GM21423 (cell line): Measurements from ENCODE around the gene PMP22.
"Not testable (repeated sequence)": the region's sequence is repeated elsewhere in the genome, so short reads cannot be mapped to it uniquely, and the experiment has no call there.

Experiments
- ATAC-seq: cut with Tn5 transposase; IDR thresholded peaks from one replicate; pipeline ENCODE4 v1.9.1; 2021; ENCODE audit warnings: mild to moderate bottlenecking, moderate library complexity; ENCODE audit not compliant: unreplicated experiment

PMP22 gene

GRCh38 chr17:15220785-15221184 lies 44.3 kb downstream of the PMP22 start:
- ATAC-seq = no peak

DNA sequence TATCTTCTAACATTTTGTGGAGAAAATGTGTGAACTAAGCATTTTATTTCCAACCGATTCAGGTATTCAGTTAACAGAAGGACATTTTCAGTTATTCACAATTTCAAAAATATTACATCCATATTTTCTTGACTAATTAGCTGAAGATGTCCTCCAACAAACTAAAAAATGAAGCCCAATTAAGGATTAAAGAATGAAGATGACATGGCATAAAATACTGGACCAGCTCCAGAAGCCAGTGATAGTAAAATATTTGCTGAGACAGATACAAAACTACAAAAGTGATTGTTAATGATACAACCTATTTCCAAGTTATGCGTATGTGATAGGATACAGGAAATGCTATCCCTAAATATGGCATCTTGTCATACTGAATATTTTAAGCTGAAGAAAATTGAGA lies 48.6 kb downstream of the PMP22 start:
- no peak for ATAC-seq

GRCh38 chr17:15213381-15214087 lies 51.6 kb downstream of the PMP22 start:
- no peak for ATAC-seq

DNA sequence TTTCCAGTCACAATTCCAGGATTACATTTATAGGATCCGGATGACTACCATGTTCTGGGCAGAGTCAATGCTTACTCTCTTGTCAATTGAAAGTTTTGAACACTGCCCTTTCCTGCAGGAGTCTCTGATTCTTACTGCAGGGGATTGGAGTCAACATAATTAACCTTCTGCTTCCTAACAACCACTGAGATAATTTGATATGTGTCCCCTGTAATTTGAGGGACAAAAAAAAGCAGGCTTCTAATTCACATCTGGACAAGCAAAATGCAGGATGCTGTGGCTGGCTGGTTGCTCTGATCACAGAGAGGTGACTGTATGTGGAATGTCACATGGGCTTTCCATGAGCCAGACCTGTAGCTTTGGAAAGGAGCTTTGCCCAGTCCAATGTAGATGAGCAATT lies 54.9 kb downstream of the PMP22 start:
- ATAC-seq = no peak

DNA sequence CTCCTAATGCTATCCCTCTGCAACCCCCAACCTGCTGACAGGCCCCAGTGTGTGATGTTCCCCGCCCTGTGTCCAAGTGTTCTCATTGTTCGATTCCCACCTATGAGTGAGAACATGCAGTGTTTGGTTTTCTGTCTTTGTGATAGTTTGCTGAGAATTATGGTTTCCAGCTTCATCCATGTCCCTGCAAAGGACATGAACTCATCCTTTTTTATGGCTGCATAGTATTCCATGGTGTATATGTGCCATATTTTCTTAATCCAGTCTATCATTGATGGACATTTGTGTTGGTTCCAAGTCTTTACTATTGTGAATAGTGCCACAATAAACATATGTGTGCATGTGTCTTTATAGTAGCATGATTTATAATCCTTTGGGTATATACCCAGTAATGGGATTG lies 62.1 kb downstream of the PMP22 start:
- not testable (repeated sequence) for ATAC-seq

- ATAC-seq = not testable (repeated sequence)
Observed at GRCh38 chr17:15200574-15200973, 64.6 kb downstream of the PMP22 start.

- no peak for ATAC-seq
Observed at GRCh38 chr17:15197229-15197628, 67.9 kb downstream of the PMP22 start.

GRCh38 chr17:15194859-15195277 lies 70.3 kb downstream of the PMP22 start:
- no peak for ATAC-seq

- no peak for ATAC-seq
Observed at GRCh38 chr17:15185625-15185991, 79.5 kb downstream of the PMP22 start.

GRCh38 chr17:15184872-15185624 lies 80.1 kb downstream of the PMP22 start:
- no peak for ATAC-seq

GRCh38 chr17:15181816-15182215 lies 83.3 kb downstream of the PMP22 start:
- ATAC-seq = no peak

DNA sequence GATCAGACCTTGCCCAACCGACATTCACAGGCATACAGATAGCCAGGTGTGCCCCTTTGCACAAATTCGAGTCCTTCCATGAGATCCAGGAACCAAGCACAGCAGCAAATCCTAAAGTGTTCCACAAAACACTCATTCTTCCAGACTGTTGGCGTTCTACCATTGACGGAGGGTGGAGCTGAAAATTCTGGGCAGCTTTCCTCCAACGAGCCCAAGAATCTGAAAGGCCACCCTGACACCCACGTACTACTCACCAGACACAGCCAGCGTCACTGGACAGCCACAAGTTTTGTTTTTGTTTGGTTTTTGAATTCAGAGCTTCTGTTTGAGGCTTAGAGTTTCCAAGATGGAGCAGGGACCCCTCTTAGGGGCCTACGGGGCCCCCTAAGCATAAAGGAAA lies 83.8 kb downstream of the PMP22 start:
- ATAC-seq = no peak

GRCh38 chr17:15180121-15180561 lies 85.0 kb downstream of the PMP22 start:
- ATAC-seq = no peak
